ENCODE results near the gene RBCK1. TPM values are rescaled to one million over a fixed set of nuclear protein-coding genes. Genes with fewer than 3 reads are reported as not detected.

Gene RBCK1
- total RNA-seq, 2 experiments from 2014 or later = 135 to 155 TPM

- Mint-ChIP-seq H3K27ac (peak overlapping the region; percentile 47), H3K4me3 (no peak overlapping the region), H3K4me1 (peaks cover 39% of the 10 kb centered on the region), H3K9me3 (no peaks in the 10 kb centered on the region), H3K36me3 (ENCODE audit: low read depth) (peaks cover 57% of the 10 kb centered on the region), H3K27me3 (no peaks in the 10 kb centered on the region)
- ChIA-PET POLR2A (no interaction called here), CTCF (interaction anchor here (0.6 to 1.4 kb wide), 4 partner anchors 11 to 221 kb away, joined by 3 to 6 read pairs (median 4); no protein-coding TSS in a partner anchor)
- peak; percentile 43 for DNase-seq
These were observed 73.1 kb downstream of the RBCK1 start for GRCh38 chr20:481167-481566.

Other genes with a start within 250 kb of the RBCK1 start
- not detected for gene DEFB128, start 218.6 kb upstream of the RBCK1 start, total RNA-seq
- gene DEFB129, start 181.0 kb upstream of the RBCK1 start, total RNA-seq = not detected
- gene DEFB132, start 150.6 kb upstream of the RBCK1 start, total RNA-seq = not detected
- 1 to 10 TPM; 7.8 to 8.2 TPM for gene C20orf96, start 117.5 kb upstream of the RBCK1 start, total RNA-seq
- 10 to 100 TPM; 26.4 to 27.1 TPM for gene ZCCHC3, start 110.7 kb upstream of the RBCK1 start, total RNA-seq
- gene SOX12, start 82.7 kb upstream of the RBCK1 start, total RNA-seq = 1 to 10 TPM; 5.6 to 6.0 TPM
- gene NRSN2, start 61.2 kb upstream of the RBCK1 start, total RNA-seq = 1 to 10 TPM in 1 of 2 experiments, under 1 TPM in 1; 0.87 to 1.2 TPM
- gene TRIB3, start 27.5 kb upstream of the RBCK1 start, total RNA-seq = 10 to 100 TPM; 16.0 to 18.8 TPM
- 10 to 100 TPM; 29.3 to 31.6 TPM for gene TBC1D20, start 54.2 kb downstream of the RBCK1 start, total RNA-seq
- gene CSNK2A1, start 135.5 kb downstream of the RBCK1 start, total RNA-seq = 100 to 1,000 TPM; 111 to 133 TPM
- gene TCF15, start 202.0 kb downstream of the RBCK1 start, total RNA-seq = not detected
- 10 to 100 TPM; 11.5 to 12.9 TPM for gene SRXN1, start 244.9 kb downstream of the RBCK1 start, total RNA-seq

Measured in activated CD4-positive, alpha-beta T cell treated with anti-CD3 and anti-CD28 coated beads, Interleukin-2, amount 10 ng/mL, durations not matched to agents 7 days and 5 days (primary cell).